Stimulated activated CD4-positive, alpha-beta T cell treated with anti-CD3 and anti-CD28 coated beads, TNF-alpha, amount 100 ng/mL, for 4 hours (primary cell): ENCODE measurements around the gene ARSG.

Experiments
- DNase-seq, 3 experiments: peaks; one replicate each; pipeline ENCODE4 v3.0.0-alpha.2; 2020; ENCODE audit warnings: low read depth in 3 of 3

The ARSG gene

DNA sequence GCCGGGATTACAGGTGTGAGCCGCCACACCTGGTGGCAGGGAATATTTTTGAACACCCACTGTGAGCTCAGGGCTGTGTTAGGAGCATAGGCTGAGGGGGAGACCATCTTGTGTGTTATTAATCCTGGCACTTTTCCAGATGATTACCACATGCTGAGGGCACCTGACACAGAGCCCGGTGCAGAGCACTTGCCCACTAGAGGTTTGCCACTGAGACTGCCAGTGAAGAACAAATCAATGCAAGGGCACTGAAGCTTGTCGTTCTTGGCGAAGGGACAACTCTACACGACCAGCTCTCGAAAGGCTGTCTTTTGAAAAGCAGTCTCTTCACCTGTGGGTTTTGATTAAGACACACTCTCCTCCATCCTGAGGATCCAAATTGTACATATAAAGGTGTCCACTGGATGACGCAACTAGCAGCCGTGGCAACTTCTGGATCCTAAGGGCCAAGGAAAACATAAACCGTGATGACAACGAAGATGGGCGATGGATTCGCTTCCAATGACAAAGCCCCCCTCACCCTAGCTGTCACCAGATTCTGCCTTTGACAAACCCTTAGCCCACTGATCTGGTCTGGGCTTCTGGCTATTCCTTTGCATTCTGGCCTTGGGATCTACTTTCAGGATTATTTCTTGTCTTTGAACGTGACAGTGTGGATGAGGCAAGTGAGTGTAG is 137.3 kb downstream of the ARSG start:
- no peak for DNase-seq

DNA sequence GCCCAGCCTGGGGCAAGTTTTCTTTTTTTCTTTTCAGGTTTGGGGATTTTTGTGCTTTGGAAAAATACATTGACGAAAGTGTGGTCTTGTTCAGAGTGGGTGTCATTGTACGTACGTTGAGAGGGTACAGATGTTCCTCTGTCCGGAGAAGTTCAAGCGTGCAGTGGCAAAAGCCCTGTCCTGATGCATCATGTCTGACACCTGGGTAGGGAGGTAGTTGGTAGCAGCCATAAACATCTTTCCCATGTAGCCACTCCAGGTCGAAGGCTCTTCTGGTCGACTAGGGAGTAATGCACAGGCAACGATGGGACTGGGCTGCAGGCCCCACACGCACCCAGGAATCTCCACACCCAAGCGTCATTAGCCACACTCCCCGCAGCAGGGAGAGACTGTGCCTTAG is 138.6 kb downstream of the ARSG start:
- DNase-seq: no peak

DNA sequence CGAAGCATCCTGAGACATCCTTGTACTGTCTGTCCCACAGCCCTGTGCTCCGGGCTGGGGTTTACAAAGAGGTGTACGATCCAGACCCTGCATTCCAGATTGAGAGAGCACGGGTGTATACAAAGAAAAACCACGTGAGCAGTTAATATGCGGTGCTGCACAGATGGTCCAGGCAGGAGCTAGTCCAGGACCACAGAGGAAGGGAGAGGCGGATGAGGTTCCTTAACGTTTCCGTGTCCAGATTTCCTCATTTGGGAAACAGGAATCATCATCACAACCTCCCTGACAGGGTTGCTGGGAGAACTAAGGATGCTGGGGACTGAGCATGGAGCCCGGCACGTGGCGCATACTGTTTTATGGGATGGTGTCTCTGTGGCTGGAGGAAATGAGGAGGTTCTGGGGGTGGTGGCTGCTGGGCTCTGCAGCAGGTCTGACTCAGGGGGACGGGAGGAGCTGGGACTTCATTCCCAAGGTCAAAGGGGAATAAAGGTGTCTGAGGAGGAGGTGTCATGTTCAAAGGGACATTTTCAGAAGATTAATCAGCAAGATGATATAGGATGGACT is 139.8 kb downstream of the ARSG start:
- DNase-seq: no peak

DNA sequence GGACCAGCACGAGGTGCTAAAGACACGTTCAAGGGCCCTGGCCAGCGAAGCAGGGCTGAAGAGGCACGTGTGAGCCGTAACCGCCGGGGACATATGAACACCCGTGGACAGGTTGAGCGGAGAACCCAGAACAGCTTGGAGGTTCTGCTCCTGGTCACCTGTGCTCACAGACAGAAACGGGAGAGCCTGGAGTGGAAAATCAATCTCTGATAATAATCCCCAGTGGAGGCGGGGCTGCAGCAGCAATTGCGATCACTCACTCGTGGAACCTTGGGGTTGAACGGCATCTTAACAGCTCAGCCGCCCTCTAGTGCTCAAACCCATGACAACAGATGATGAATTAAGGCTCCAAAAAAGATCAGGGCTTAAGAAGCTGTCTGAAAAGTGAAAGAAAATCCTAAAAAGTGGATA is 140.4 kb downstream of the ARSG start:
- DNase-seq: peak in 2 of 3 experiments; percentile 23 to 31

DNA sequence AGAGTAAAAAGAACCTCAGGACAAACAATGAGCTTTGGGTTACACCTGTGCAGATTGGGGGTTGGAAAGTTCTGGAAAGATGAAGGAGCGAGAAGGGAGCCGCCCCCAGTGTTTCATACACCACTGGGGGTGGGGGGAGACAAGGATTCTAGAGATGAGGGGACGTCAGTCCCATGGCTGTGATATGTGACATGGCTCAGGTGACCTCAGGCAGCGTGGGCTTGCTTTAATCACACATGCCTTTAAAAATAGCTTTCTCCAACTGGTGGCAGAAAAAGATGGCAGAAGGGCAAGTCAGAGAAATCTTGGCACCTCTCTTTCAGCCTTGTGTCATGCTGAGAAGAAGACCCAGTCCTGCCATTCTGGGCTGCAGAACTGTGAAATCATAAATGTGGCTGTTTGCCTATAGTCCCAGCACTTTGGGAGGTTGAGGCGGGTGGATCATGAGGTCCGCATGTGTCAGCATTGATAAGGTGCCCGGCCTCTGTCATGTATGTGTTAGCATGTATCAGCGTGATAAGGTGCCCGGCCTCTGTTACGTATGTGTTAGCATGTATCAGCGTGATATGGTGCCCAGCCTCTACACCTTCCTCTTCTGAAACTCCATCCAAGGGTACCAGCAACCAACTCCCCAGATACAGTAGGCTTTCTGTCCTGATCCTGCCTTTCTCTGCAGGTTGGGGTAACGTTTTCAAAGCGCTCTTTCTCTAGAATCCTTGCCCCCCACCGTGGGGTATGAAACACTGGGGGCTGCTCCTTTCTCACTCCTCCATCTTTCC is 141.0 kb downstream of the ARSG start:
- DNase-seq: no peak

DNA sequence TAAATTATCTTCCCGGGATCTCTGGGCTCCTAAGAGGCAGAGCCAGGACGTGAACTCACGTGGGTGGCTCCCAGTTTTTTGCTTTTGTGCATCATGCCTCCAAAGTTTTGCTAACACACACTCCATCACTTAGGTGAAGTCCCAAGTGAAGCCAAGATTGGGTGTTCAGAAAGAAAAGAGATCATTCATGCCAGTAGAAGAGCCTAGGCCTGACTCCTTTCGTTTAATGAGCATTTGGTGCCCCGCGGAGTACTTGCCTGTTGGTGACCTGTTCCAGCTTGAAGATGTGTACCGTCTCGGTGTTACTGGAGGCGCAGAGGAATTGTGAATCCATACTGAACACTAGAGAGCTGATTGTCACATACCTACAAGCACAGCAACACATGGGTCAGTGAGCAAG is 141.9 kb downstream of the ARSG start:
- no peak for DNase-seq

DNA sequence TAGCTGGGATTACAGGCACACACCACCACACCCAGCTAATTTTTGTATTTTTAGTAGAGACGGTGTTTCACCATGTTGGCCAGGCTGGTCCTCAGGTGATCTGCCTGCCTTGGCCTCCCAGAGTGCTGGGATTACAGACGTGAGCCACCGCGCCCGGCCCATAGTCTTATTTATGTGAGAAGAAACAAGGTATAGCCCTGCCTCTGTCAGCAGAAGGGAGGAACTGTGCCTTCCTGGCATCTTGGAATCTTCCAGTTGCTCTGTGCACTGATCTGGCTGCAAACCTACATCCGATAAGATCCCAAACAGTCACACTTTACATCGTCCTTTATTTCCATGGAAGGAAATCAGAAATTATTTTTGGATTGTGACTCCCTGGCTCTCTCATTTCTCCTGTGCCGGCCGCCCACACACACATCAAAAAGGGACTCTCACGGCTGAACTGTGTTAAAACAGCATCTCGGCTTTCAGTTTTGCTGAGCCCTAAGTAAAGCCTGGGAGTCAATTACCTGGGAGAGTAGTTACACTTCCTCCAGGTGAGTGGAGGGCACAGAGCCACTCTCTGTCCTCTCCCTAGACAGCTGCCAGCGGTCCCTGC is 142.7 kb downstream of the ARSG start:
- no peak for DNase-seq

DNA sequence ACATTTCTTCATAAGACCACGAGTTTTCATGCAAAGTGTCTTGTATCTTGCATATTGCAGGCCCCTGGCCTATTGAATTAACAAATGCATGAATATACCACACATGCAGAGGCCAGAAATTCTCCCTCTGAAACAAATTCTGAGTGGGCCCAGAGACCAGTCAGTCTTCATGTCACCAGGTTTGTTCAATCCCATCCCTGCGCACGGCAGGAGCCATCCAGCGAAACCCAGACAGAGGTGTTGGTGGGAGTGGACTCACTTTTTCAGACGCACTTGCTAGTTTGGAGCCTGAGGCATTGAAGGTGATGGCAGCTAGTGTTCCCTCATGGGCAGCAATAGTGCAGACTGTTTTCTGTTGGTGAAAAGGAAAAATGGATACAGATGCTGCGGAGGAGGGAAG is 144.1 kb downstream of the ARSG start:
- DNase-seq: no peak

DNA sequence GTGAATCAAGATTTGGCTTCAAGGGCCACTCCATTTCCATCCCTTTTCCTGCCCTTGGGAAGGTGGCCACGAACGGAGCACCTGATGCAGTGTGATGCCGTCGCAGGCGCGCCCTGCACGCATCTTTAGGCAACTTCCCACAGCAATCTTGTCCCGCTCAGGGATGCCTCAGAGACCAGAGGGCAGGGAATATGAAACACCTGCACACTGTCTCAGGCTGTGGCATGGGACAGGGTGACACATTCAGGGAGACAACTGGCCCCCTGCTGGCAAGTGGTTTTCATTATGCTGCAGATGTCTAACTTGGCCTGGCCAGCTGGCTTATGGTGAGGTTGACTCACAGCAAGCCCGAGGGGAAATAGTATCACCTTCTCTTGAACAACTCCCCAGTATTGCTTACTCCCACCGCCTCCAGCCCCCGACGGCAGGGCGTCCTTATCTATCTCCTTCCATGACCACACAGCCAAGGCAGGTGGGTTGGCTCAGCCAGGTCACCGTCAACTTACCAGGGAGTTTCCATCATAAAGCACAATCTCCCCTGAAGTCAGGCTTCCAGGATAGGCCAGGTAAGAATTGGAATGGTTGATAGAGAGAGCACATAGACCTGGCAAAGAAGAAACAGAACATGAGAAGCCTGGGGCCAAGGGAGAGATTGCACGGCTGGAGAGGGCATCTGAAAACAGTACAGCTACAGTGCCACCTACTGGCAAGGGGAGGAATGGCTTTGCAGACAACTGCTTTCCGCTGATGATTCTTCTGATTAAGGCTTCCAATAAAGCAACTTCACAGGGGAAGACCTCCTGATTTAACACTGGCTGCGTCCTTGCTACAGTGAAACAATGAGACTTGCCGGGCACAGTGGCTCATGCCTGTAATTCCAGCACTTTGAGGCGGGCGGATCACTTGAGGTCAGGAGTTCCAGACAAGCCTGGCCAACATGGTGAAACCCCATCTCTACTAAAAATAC is 144.9 kb downstream of the ARSG start:
- DNase-seq: peak; percentile 57 to 77 (median 69)

DNA sequence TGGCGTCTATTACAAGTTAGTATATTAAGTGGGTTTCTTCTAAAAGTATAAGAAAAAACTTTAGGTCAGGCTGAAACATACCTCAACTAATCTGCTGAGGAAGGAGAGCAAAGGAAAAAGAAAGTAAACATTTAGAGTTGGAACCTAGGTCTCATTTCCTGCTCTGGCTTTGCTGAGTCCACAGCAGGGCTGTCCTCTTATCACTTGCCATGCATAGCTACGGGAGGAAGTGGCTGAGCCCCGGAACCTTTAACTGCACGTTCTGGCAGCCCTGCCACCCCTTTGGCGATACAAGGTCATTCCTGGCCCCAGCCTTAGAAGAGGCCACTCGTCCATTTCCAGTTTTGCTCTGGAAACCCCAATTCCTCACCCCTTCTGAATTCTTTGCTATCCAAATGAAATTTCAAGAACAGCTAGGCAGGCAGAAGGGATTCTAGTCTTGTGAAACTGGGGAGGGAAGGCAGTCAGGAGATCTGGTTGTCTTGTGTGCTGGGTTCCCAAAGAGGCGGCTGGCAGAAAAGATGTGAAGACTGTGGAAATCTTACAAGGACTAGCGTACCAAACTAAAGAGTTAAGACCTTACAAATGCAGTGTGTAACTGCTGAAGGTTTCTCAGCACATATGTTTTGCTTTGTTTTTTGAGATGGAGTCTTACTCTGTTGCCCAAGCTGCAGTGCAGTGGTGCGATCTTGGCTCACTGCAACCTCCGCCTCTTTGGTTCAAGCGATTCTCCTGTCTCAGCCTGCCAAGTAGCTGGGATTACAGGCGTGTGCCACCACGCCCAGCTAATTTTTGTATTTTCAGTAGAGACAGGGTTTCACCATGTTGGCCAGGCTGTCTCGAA is 146.9 kb downstream of the ARSG start:
- no peak for DNase-seq

DNA sequence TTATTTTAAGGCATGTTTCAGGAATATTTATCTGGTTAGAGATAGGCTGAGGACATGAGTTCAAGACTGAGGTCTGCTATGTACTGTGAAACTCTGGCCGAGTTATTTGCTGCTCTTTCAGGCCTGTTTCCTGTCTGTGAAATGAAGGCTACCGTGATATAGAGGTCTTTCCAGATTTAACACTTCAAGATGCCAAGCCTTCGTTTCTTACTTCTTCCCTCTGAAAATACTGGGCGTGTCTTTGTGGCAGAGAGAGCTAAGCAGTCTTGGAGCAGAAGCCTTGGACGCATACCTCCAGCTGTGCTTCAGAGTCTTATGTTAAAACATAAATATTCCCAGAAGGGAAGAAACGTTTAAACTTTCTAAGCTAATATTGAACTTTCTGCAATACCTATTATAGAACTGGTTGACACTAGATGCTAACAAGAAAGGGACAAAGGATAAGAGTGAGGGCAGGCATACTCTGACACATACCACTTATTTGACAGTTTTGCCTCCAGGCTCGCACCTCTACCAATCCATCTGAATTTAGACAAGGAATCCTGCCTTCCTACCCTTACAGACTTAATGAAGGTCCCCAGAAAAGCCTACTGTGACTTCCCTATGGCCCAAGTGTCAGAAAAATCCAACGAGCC is 148.5 kb downstream of the ARSG start:
- DNase-seq: no peak

DNA sequence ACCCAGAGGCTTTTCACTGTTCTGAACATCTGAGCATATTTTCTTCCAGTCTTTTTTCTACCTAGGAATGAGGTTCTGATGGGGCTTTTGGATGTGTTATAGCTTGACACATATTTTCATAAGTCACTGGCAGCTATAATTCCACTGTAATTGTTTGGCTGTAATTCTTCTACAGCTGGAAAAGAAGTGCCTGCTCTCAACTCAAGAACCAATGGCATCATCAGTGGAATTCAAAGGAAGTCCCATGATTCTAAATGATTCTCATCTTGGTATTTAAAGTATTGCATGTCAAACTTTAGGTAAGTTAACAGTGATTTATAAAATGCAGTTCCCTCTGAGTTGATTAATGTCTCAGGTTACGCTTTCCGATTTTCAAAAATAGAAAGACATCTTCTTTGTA is 149.2 kb downstream of the ARSG start:
- no peak for DNase-seq

DNA sequence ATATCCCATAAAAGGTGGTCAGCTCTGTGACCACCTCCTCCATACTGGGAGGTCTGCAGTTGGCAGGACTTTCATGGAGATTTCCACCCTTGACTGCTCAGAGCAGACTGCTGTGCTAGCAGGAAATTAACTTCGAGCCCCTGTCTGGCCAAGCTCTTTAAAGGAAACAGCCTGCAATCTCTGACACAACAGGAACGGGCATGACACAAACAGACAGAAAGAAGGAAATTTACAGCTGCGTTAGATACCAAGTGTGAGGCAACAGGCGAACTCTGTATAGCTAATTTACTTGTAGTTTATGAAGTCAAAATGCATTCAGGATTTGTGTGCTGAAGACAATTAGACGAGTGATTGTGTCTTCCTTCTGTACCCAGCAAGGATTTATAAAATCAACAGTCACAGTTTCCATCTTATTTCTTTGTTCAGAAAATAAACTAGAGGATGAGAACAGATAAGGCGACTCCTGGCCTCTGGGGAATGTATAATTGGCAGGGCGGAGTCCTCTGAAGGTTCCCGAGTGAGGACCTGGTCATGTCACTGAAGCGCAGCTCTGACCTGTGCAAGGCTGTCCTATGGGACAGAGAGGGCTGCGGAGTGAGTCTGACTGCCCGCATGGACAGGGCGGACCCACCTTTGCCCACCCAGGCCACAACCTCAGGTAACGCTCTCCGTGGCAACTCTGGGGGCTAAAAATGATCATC is 149.9 kb downstream of the ARSG start:
- DNase-seq: no peak

DNA sequence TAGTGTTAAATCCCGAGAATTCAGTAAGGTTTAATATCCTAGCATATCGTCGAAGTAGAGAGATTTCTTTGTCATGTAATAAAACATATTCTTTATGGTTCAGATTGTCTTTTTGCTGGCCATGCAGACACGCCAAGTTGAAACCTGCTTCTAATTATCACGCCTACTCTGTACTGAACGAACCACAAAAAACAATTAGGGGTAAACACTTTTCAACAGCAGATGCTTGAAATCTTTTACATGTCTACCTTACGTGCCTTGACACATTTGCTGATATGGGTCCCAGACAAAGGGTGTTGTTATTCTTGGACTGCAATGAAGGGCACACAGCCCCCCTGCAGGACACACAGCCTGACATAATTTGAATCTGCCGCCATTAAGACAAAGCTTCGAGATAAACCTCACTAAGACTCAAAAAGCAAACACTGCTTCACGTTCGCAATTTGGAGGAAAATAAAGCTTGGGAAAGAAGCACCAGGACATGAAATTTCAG is 152.7 kb downstream of the ARSG start:
- no peak for DNase-seq

DNA sequence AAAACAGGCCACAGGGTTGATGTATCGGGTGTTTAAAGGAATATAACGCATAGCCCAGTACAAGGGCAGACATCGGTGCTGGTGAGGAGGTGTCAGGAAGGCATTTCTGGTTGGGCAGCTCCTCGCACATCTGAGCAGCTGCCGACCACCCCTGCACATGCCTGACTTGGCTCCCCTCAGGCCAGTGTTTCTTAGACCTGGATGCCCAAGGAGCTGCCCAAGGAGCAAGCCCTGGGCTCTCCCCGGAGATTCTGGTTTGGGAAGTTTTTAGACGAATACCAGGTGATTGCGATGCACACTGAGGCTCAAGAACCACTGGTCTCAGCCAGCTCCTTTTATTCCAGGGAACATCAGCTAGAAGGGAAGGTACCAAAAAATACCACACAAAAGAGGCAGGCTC is 154.4 kb downstream of the ARSG start:
- DNase-seq: no peak

DNA sequence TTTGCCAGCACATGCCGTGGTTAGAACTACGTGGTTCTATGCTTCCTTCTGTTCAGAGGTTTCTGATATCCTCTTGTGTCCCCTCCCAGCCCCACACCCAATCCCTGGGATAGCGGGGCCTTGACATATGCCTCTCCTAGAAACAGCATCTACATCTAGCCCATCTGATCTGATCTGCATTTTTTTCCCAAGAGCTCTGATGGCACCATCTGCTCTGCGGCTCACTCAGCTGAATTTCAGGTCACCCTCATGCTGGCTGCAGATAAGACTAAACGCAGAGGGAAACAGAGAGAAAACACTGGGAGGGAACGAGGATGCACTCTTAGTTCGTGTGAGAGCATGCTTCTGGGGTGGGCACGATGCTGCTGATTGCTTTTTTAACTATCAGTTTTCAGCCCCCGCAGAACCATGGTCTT is 155.3 kb downstream of the ARSG start:
- no peak for DNase-seq

DNA sequence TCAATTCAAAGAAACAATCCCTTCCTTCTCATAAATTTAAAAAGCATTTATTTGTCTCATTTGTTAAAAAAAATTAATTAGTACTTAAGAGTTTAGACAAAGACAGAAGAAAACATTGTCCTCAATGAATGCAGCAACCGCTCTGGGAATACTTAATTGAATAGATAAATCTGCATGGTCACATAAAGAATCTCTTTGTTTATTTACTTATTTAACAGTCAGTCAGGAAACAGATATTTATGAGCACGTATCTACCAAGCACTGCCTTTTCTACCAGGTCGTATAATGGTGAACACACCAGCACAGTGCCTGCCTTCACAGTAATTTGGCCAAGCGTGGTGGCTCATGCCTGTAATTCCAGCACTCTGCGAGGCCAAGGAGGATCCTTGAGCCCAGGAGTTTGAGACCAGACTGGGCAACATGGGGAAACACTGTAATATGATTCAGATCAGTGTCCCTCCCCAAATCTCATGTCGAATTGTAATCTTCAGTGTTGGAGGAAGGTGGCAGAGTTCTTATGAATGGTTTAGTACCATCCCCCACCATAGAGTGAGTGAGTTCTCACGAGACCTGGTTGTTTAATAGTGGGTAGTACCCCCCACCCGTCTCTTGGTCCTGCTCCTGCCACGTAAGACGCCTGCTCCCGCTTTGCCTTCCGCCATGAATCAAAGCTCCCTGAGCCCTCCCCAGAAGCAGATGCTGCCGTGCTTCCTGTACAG is 157.9 kb downstream of the ARSG start:
- no peak for DNase-seq

DNA sequence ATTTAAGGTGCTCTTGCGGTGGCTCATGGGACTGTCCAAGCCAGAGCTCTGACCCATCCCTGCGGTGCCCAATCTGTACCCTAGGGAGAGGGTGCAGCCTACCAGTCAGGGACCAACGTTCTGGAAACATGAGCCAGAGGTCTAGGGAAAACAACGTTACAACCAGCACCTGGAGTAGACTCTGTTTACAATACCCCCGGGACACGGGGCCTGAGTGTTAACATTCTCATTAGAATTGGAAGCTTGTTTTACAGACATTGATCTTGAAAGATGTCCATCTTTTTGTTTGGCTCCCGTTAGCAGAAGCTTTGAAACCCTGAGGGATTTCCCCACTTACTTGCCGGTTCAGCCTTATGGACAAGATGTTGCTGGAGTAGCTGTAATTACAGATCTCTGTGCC is 159.1 kb downstream of the ARSG start:
- no peak for DNase-seq

DNA sequence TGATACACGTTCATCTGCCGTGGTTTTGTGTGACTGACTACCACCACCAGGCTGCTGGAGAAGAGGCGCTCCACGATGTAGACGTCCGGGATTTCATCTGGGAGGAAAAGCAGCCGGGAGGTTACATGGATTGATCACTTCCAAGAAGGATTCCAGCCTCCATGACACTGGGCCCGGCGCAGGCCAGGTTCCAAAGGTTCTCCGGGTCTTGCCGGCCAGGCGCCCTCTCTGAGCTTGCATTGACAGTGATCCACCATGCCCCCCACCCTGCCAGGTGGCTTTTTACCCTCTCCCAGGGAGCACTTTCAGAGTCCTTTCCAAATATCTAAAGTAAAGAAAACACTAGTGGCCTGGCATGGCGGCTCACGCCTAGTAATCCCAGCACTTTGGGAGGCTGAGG is 159.5 kb downstream of the ARSG start:
- DNase-seq: no peak
